ENCODE results near the gene CCDC88B. TPM values are rescaled to one million over a fixed set of nuclear protein-coding genes. Genes with fewer than 3 reads are reported as not detected.

The CCDC88B gene
- total and polyA plus RNA-seq, 2 of the 8 experiments (the other 6 are each of a cell fraction or from before 2014, with no cell fraction given), result 5.9 to 12.5 TPM

- Histone ChIP-seq H2BK120ac (replicated peaks; ENCODE audit: low read depth, low read length) (no peak overlapping the region), H4K8ac (ENCODE audit: extremely low read depth, insufficient read depth, low read length) (no peak overlapping the region), H2BK20ac (ENCODE audit: low read length) (no peak overlapping the region; the same call in 1 of the 2 replicates), H3K4me1 (replicated peaks in 1 of 4; ENCODE audit: control insufficient read depth in 3 of 4, insufficient read depth in 4 of 4, low read length in 3 of 4) (peaks cover 0 to 2% (median 0%) of the 10 kb centered on the region in 4 experiments; a peak in 4 of 7 replicates), H2BK15ac (ENCODE audit: low read length) (peak overlapping the region; percentile 40; the same call in 1 of the 2 replicates), H2BK12ac (ENCODE audit: low read depth, low read length) (peak overlapping the region; percentile 68; the same call in 1 of the 2 replicates), H3K9ac (replicated peaks in 1 of 4; ENCODE audit: extremely low read depth in 1 of 4, low read depth in 3 of 4, low read length in 3 of 4) (no peak overlapping the region), H3K79me1 (ENCODE audit: low read depth, low read length) (no peaks in the 10 kb centered on the region; the same call in 1 of the 2 replicates), H2AK5ac (ENCODE audit: low read depth, low read length) (0 out of 2 replicates have a peak overlapping the region, but pooled peaks have one; percentile 13), H3K23ac (ENCODE audit: insufficient read length) (no peak overlapping the region), H4K20me1 (replicated peaks in 1 of 2; ENCODE audit: control insufficient read depth in 1 of 2, insufficient read depth in 2 of 2, low read length in 2 of 2) (no peaks in the 10 kb centered on the region), H2BK5ac (ENCODE audit: low read depth, low read length) (no peak overlapping the region), H3K4ac (replicated peaks; ENCODE audit: insufficient read length, low read depth, low read length) (no peak overlapping the region), H3K36me3 (ENCODE audit: control insufficient read depth in 2 of 4, insufficient read depth in 4 of 4, low read length in 3 of 4) (peaks cover 0 to 3% (median 0%) of the 10 kb centered on the region in 4 experiments; a peak in 1 of 8 replicates), H3K79me2 (ENCODE audit: control insufficient read depth in 1 of 2, insufficient read depth in 2 of 2, low read length in 2 of 2) (no peaks in the 10 kb centered on the region), H2AFZ (ENCODE audit: low read length) (no peak overlapping the region), H4K5ac (ENCODE audit: insufficient read length, low read depth, low read length) (no peak overlapping the region), H3K27me3 (replicated peaks in 1 of 4; ENCODE audit: control insufficient read depth in 3 of 4, extremely low read depth in 1 of 4, insufficient read depth in 3 of 4, low read length in 3 of 4) (no peaks in the 10 kb centered on the region; a peak in 1 of 7 replicates), H3K27ac (ENCODE audit: low read depth, low read length) (no peak overlapping the region), H4K91ac (replicated peaks; ENCODE audit: insufficient read length, low read length) (no peak overlapping the region), H3K4me2 (ENCODE audit: insufficient read depth in 1 of 2, low read depth in 2 of 2, low read length in 2 of 2) (no peak overlapping the region), H3K23me2 (ENCODE audit: low read depth, low read length) (peaks cover 7% of the 10 kb centered on the region; the same call in 1 of the 2 replicates), H3K18ac (ENCODE audit: extremely low read depth, low read length) (no peak overlapping the region), H3K56ac (replicated peaks; ENCODE audit: insufficient read length, low read depth, low read length) (no peak overlapping the region), H3K9me3 (ENCODE audit: insufficient read depth in 2 of 2, low read depth in 1 of 2, low read length in 1 of 2) (no peaks in the 10 kb centered on the region; a peak in 1 of 4 replicates), H3K4me3 (ENCODE audit: extremely low read depth in 1 of 4, insufficient read depth in 2 of 4, low read depth in 3 of 4, low read length in 4 of 4) (no peak overlapping the region), H3K14ac (ENCODE audit: insufficient read length) (no peak overlapping the region)
- DNase-seq (ENCODE audit: low read depth in 1 of 2, low spot score in 2 of 2) (no peak), FAIRE-seq (no peak)
- POLR2A ChIA-PET (ENCODE audit: partially characterized antibody), result no interaction called here
- WGBS, 2 experiments (ENCODE audit: extremely low coverage in 1 of 2, insufficient coverage in 1 of 2, insufficient read length in 1 of 2, insufficient replicate concordance in 2 of 2, low coverage in 1 of 2, low lambda C conversion rate in 2 of 2, missing lambda C conversion rate in 1 of 2), result 90% methylated on average over 8 of the region's 8 CpGs; no CpG with 5 or more reads in 1 of the 2 experiments
- CTCF ChIA-PET (ENCODE audit: partially characterized antibody), result interaction anchor here (1.0 to 1.6 kb wide), 2 partner anchors 15 to 267 kb away, joined by 4 to 5 read pairs; no protein-coding TSS in a partner anchor
- TF ChIP-seq BACH1 (IDR thresholded peaks at IDR 0.05; ENCODE audit: low read length) (no peak), USF2 (IDR thresholded peaks at IDR 0.05; ENCODE audit: low read length) (no peak), RNF2 (IDR thresholded peaks at IDR 0.05; ENCODE audit: borderline replicate concordance, low read depth, low read length, missing control alignments, poor library complexity, severe bottlenecking) (no peak), POU5F1 (IDR thresholded peaks at IDR 0.05; ENCODE audit: low read depth, low read length) (no peak), KDM1A (IDR thresholded peaks at IDR 0.05; ENCODE audit: borderline replicate concordance, low read length) (no peak), GTF2F1 (IDR thresholded peaks at IDR 0.05; ENCODE audit: borderline replicate concordance, low read depth, low read length) (no peak), KDM4A (IDR thresholded peaks at IDR 0.05; ENCODE audit: low read depth, low read length, severe bottlenecking) (no peak), ASH2L (IDR thresholded peaks at IDR 0.05; ENCODE audit: low read length) (no peak), POLR2AphosphoS5 (IDR thresholded peaks at IDR 0.05; ENCODE audit: low read depth, low read length) (no peak), SAP30 (IDR thresholded peaks at IDR 0.05; ENCODE audit: insufficient read depth, insufficient replicate concordance, low read length) (no peak), CBX5 (IDR thresholded peaks at IDR 0.05; ENCODE audit: low read depth, low read length) (no peak), GABPA (IDR thresholded peaks at IDR 0.05; ENCODE audit: borderline replicate concordance, insufficient read depth, low read length) (no peak)
These were observed 42.6 kb downstream of the CCDC88B start for GRCh38 chr11:64382586-64382985.

Data from H1 (cell line).